Vagina (tissue), 2 donors: ENCODE results near the gene TRIM72. TPM values are rescaled to one million over a fixed set of nuclear protein-coding genes. Genes with fewer than 3 reads are reported as not detected.

Source experiments
- DNase-seq, 2 donors: peaks; one replicate each; pipeline ENCODE4 v3.0.0-alpha.2; 2017; ENCODE audit errors: extremely low spot score in 2 of 2
- H3K27ac ChIP-seq: fragments of 200-600 bp; sonication (generic); one replicate; pipeline ENCODE4 v1.5.1; 2019
- H3K27me3 ChIP-seq: fragments of 200-600 bp; sonication (generic); one replicate; pipeline ENCODE4 v1.5.1; 2019
- H3K36me3 ChIP-seq, 2 donors: fragments of 200-600 bp; sonication (generic); one replicate each; pipeline ENCODE4 v1.5.1; 2017 to 2019
- H3K4me1 ChIP-seq: fragments of 200-600 bp; sonication (generic); one replicate; pipeline ENCODE4 v1.5.1; 2019
- H3K4me3 ChIP-seq, 2 donors: fragments of 200-600 bp; sonication (generic); 1 replicate in 1 of 2; 2 replicates in 1 of 2; pipeline ENCODE4 v1.5.1; 2016 to 2019
- H3K9me3 ChIP-seq: fragments of 200-600 bp; sonication (generic); one replicate; pipeline ENCODE4 v1.5.1; 2019
- POLR2A ChIP-seq, 2 donors: fragments of 450-650 bp; IDR thresholded peaks; one replicate each; pipeline ENCODE4 v1.6.1; 2017; ENCODE audit warnings: antibody characterized with exemption in 2 of 2, mild to moderate bottlenecking in 2 of 2, moderate library complexity in 2 of 2
- POLR2AphosphoS5 ChIP-seq, 2 donors: sonication (generic); formaldehyde crosslinking; IDR thresholded peaks; one replicate each; pipeline ENCODE4 v1.9.0; 2017; ENCODE audit warnings: antibody characterized with exemption in 2 of 2, mild to moderate bottlenecking in 2 of 2, low read depth in 1 of 2; ENCODE audit not compliant: insufficient read depth in 1 of 2
- intact Hi-C: fragments of 100-400 bp; cut with DNase I; formaldehyde crosslinking; loops from one replicate; pipeline ENCODE4 v1.15.1; 2023
- total RNA-seq: library from RNA; depleted of rRNA; stranded (reverse); fragments of >200 nt; gene quantifications from one replicate; pipeline ENCODE4 v1.2.3, GENCODE V29; 2016
- TF ChIP-seq, protein P1 (sequence below), 3 experiments: fragments of 450-650 bp in 2 of 3; fragments of 200-600 bp in 1 of 3; sonication (generic) in 1 of 3; IDR thresholded peaks; one replicate each; pipeline ENCODE4 v1.5.1; 2017 to 2019; ENCODE audit warnings: antibody characterized with exemption in 3 of 3, mild to moderate bottlenecking in 2 of 3, moderate library complexity in 2 of 3

TRIM72 gene
- total RNA-seq, 1 donor from 2014 or later, result not detected

DNA sequence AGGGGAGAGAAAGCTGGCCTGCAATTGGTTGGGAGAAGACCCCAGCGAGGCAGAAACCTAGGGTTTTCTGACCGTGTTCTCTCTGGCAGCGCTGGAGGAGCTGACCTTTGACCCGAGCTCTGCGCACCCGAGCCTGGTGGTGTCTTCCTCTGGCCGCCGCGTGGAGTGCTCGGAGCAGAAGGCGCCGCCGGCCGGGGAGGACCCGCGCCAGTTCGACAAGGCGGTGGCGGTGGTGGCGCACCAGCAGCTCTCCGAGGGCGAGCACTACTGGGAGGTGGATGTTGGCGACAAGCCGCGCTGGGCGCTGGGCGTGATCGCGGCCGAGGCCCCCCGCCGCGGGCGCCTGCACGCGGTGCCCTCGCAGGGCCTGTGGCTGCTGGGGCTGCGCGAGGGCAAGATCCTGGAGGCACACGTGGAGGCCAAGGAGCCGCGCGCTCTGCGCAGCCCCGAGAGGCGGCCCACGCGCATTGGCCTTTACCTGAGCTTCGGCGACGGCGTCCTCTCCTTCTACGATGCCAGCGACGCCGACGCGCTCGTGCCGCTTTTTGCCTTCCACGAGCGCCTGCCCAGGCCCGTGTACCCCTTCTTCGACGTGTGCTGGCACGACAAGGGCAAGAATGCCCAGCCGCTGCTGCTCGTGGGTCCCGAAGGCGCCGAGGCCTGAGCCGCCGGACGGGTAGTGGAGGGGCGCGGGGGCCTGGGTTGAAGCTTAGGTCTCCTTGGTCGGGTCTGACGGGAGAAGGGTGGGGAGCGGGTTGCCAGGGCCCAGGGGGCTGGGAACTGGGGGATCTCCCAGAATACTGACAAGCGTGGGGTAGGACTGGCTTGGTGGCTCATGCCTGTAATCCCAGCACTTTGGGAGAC lies 10.4 kb downstream of the TRIM72 start:
- Histone ChIP-seq H3K4me3 (no peak overlapping the region), H3K27ac (no peak overlapping the region), H3K27me3 (no peaks in the 10 kb centered on the region), H3K4me1 (peaks cover under 1% of the 10 kb centered on the region), H3K36me3 (no peaks in the 10 kb centered on the region), H3K9me3 (no peaks in the 10 kb centered on the region)
- TF ChIP-seq POLR2AphosphoS5 (IDR thresholded peaks at IDR 0.05; ENCODE audit: insufficient read depth in 1 of 2, low read depth in 1 of 2), result no peak
- TF ChIP-seq POLR2A (IDR thresholded peaks at IDR 0.05), result no peak
- TF ChIP-seq, protein P1, sequence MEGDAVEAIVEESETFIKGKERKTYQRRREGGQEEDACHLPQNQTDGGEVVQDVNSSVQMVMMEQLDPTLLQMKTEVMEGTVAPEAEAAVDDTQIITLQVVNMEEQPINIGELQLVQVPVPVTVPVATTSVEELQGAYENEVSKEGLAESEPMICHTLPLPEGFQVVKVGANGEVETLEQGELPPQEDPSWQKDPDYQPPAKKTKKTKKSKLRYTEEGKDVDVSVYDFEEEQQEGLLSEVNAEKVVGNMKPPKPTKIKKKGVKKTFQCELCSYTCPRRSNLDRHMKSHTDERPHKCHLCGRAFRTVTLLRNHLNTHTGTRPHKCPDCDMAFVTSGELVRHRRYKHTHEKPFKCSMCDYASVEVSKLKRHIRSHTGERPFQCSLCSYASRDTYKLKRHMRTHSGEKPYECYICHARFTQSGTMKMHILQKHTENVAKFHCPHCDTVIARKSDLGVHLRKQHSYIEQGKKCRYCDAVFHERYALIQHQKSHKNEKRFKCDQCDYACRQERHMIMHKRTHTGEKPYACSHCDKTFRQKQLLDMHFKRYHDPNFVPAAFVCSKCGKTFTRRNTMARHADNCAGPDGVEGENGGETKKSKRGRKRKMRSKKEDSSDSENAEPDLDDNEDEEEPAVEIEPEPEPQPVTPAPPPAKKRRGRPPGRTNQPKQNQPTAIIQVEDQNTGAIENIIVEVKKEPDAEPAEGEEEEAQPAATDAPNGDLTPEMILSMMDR (IDR thresholded peaks at IDR 0.05), result no peak
- intact Hi-C loops, result no loop called here
- no peak for DNase-seq

DNA sequence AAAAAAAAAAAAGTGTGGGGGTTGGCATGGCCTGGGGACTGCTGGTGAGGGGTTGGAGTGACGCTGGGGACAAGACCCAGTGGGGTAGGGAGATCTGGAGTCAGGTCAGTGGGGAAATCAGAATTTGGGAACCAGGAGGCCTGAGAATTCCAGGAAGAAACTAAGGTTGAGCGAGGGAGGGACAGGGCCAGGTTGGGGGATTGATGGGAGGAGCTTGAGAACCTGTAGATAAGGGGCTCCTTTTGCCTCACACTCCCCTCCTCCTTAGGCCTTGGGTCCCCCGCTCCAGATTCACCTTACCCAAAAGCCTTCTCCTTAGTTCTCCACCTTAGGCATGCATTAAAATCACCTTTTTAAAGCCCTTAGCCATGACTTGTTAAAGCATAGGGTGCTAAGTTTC lies 11.3 kb downstream of the TRIM72 start:
- DNase-seq, result no peak
- no peak overlapping the region for H3K27ac ChIP-seq
- H3K27me3 ChIP-seq, result no peaks in the 10 kb centered on the region
- intact Hi-C loops, result no loop called here
- peaks cover 6% of the 10 kb centered on the region for H3K4me1 ChIP-seq
- no peaks in the 10 kb centered on the region for H3K9me3 ChIP-seq
- no peaks in the 10 kb centered on the region for H3K36me3 ChIP-seq
- no peak overlapping the region for H3K4me3 ChIP-seq
- TF ChIP-seq POLR2AphosphoS5 (IDR thresholded peaks at IDR 0.05; ENCODE audit: insufficient read depth in 1 of 2, low read depth in 1 of 2) (no peak), POLR2A (IDR thresholded peaks at IDR 0.05) (no peak)
- TF ChIP-seq, protein P1 (IDR thresholded peaks at IDR 0.05), result no peak

DNA sequence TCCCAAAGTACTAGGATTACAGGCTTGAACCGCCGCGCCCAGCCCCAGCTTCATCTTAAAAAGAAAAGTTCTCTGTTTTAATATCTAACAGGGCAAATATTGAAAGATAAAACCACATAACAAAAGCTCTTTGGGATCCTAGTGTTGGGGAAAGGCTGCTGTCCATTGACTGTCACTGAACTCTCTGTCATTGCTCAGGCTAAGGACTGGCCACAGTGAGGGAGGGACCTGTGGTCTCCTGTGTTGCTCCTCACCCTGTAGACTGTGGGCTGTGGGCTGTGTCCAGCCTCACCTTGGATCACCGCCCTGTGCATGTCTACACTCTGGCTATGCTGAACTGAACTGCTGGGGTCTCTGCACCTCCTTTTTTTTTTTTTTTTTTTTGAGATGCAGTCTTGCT lies 14.3 kb downstream of the TRIM72 start:
- H3K4me1 ChIP-seq, result peaks cover 6% of the 10 kb centered on the region
- H3K36me3 ChIP-seq, result no peaks in the 10 kb centered on the region
- H3K27me3 ChIP-seq, result no peaks in the 10 kb centered on the region
- no peak overlapping the region for H3K4me3 ChIP-seq
- no peak for TF ChIP-seq POLR2AphosphoS5 (IDR thresholded peaks at IDR 0.05; ENCODE audit: insufficient read depth in 1 of 2, low read depth in 1 of 2)
- TF ChIP-seq POLR2A (IDR thresholded peaks at IDR 0.05), result no peak
- TF ChIP-seq, protein P1 (IDR thresholded peaks at IDR 0.05), result no peak
- H3K27ac ChIP-seq, result no peak overlapping the region
- intact Hi-C loops, result no loop called here
- no peak for DNase-seq
- H3K9me3 ChIP-seq, result no peaks in the 10 kb centered on the region

DNA sequence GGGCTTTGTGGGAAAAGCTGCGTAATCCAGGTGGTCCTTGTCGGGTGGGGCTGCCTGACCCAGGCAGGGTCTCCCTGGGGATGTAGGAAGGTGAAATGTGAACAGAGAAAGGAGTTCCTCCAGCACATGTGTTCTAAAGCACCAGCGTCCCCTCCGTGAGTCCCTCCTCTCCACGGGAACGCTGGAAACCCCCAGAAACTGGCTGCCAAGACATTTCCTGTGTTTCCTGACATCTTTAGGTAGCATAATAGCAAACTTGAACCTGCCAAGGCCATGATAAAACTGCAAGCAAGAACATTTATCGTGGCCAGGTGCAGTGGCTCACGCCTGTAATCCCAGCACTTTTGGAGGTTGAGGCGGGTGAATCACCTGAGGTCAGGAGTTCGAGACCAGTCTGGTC lies 15.6 kb downstream of the TRIM72 start:
- no peaks in the 10 kb centered on the region for H3K9me3 ChIP-seq
- intact Hi-C loops, result no loop called here
- no peak for TF ChIP-seq POLR2A (IDR thresholded peaks at IDR 0.05)
- TF ChIP-seq, protein P1 (IDR thresholded peaks at IDR 0.05), result no peak
- TF ChIP-seq POLR2AphosphoS5 (IDR thresholded peaks at IDR 0.05; ENCODE audit: insufficient read depth in 1 of 2, low read depth in 1 of 2), result no peak
- no peak overlapping the region for H3K4me3 ChIP-seq
- no peaks in the 10 kb centered on the region for H3K36me3 ChIP-seq
- peaks cover 6% of the 10 kb centered on the region for H3K4me1 ChIP-seq
- no peak overlapping the region for H3K27ac ChIP-seq
- H3K27me3 ChIP-seq, result no peaks in the 10 kb centered on the region
- DNase-seq, result no peak

DNA sequence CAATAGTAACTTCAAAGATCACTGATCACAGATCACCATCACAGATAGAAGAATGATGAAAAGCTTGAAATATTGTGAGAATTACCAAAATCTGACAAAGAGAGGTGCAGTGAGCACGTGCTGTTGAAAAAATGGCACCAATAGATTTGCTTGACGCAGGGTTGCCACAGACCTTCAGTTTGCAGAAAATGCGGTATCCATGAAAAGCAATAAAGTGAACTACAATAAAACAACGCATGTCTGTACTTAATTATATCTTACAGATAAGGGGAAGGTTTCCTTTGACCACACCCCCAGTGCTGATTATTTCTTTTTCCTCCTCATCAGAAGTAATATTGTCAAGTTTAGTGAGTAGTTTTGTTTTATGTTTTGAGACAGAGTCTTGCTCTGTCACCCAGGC lies 24.1 kb downstream of the TRIM72 start:
- Histone ChIP-seq H3K27ac (no peak overlapping the region), H3K27me3 (no peaks in the 10 kb centered on the region), H3K4me1 (no peaks in the 10 kb centered on the region), H3K4me3 (no peak overlapping the region), H3K9me3 (no peaks in the 10 kb centered on the region), H3K36me3 (no peaks in the 10 kb centered on the region)
- no peak for DNase-seq
- intact Hi-C loops, result no loop called here
- TF ChIP-seq POLR2A (IDR thresholded peaks at IDR 0.05) (no peak), POLR2AphosphoS5 (IDR thresholded peaks at IDR 0.05; ENCODE audit: insufficient read depth in 1 of 2, low read depth in 1 of 2) (no peak)
- TF ChIP-seq, protein P1 (IDR thresholded peaks at IDR 0.05), result no peak
